ENCODE results near the gene C16orf92. TPM values are rescaled to one million over a fixed set of nuclear protein-coding genes. Genes with fewer than 3 reads are reported as not detected.

Gene C16orf92
- total and polyA plus RNA-seq, 2 of the 13 experiments (the other 11 are each of a cell fraction or from before 2014, with no cell fraction given): not detected

- TF ChIP-seq ZNF574 (CRISPR knock-in tag; IDR thresholded peaks at IDR 0.05) (peak; percentile 97), ZHX2 (IDR thresholded peaks at IDR 0.05; ENCODE audit: low read depth) (peak; percentile 100), ZHX2 (CRISPR knock-in tag; IDR thresholded peaks at IDR 0.05; ENCODE audit: borderline replicate concordance) (no peak; the same call in 1 of the 2 replicates), DR1 (CRISPR knock-in tag; IDR thresholded peaks at IDR 0.05) (peak; percentile 42), ZNF562 (CRISPR knock-in tag; IDR thresholded peaks at IDR 0.05; ENCODE audit: borderline replicate concordance) (no peak), ZSCAN9 (CRISPR knock-in tag; IDR thresholded peaks at IDR 0.05; ENCODE audit: borderline replicate concordance) (peak; percentile 93), BHLHE40 (IDR thresholded peaks at IDR 0.05; ENCODE audit: low read length) (peak; percentile 83), HOXD1 (CRISPR knock-in tag; IDR thresholded peaks at IDR 0.05) (no peak; the same call in 1 of the 2 replicates), E2F1 (CRISPR knock-in tag; IDR thresholded peaks at IDR 0.05) (peak; percentile 2; the same call in 1 of the 2 replicates), ZNF512 (CRISPR knock-in tag; IDR thresholded peaks at IDR 0.05) (0 out of 2 replicates have a peak, but pooled peaks have one; percentile 36), ZNF264 (CRISPR knock-in tag; IDR thresholded peaks at IDR 0.05) (peak; percentile 61), GATAD1 (CRISPR knock-in tag; IDR thresholded peaks at IDR 0.05) (peak; percentile 97), RBFOX2 (IDR thresholded peaks at IDR 0.05; ENCODE audit: low read depth, low read length) (peak; percentile 94), ZNF788 (CRISPR knock-in tag; IDR thresholded peaks at IDR 0.05; ENCODE audit: borderline replicate concordance) (peak; percentile 91; the same call in 1 of the 2 replicates), ZNF572 (CRISPR knock-in tag; IDR thresholded peaks at IDR 0.05) (peak; percentile 29; the same call in 1 of the 2 replicates), ELF4 (CRISPR knock-in tag; IDR thresholded peaks at IDR 0.05; ENCODE audit: borderline replicate concordance) (peak; percentile 38; the same call in 1 of the 2 replicates)
Observed at GRCh38 chr16:29995911-29996765, 26.9 kb upstream of the C16orf92 start, which contains the start of gene INO80E (continued).
